Gastrocnemius medialis (tissue), 4 donors: ENCODE measurements around the gene TRIM69.

ENCODE experiments used
- POLR2A ChIP-seq, 2 donors: fragments of 450-650 bp; IDR thresholded peaks; one replicate each; pipeline ENCODE4 v1.6.1; 2017; ENCODE audit warnings: antibody characterized with exemption in 2 of 2, mild to moderate bottlenecking in 2 of 2, moderate library complexity in 2 of 2
- TF ChIP-seq, protein P1 (sequence below), 5 experiments: fragments of 450-650 bp in 3 of 5; fragments of 200-600 bp in 2 of 5; sonication (generic) in 2 of 5; IDR thresholded peaks in 4 of 5; conservative IDR thresholded peaks in 1 of 5; 1 replicate in 4 of 5; 2 replicates in 1 of 5; pipeline ENCODE4 v1.5.1; 2016 to 2019; ENCODE audit warnings: antibody characterized with exemption in 5 of 5, mild to moderate bottlenecking in 3 of 5, moderate library complexity in 3 of 5

DNA sequence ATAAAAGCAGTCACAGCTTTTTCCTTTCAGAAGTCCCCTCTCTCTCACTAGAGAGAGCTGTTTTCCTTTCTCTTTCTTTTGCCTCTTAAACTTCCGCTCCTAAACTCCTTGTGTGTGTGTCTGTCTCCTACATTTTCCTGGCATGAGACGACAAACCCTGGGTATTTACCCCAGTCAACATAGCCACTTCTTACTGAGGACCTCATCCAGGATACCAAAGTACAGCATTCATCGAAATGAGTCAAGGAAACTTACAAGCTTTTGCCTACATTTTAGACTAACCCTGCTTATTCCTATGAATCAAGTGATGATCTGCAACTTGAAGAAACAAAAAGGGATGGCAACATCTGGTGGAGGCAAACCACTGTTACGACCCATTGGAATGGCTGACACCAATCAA is 41.9 kb upstream of the TRIM69 start:
- TF ChIP-seq, protein P1, sequence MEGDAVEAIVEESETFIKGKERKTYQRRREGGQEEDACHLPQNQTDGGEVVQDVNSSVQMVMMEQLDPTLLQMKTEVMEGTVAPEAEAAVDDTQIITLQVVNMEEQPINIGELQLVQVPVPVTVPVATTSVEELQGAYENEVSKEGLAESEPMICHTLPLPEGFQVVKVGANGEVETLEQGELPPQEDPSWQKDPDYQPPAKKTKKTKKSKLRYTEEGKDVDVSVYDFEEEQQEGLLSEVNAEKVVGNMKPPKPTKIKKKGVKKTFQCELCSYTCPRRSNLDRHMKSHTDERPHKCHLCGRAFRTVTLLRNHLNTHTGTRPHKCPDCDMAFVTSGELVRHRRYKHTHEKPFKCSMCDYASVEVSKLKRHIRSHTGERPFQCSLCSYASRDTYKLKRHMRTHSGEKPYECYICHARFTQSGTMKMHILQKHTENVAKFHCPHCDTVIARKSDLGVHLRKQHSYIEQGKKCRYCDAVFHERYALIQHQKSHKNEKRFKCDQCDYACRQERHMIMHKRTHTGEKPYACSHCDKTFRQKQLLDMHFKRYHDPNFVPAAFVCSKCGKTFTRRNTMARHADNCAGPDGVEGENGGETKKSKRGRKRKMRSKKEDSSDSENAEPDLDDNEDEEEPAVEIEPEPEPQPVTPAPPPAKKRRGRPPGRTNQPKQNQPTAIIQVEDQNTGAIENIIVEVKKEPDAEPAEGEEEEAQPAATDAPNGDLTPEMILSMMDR (IDR thresholded peaks at IDR 0.05 in 4 of 5, conservative IDR thresholded peaks at IDR 0.05 in 1 of 5), result no peak
- TF ChIP-seq POLR2A (IDR thresholded peaks at IDR 0.05), result no peak
